HepG2 (cell line): ENCODE measurements around the gene PARP2. TPM values are rescaled to one million over a fixed set of nuclear protein-coding genes. Genes with fewer than 3 reads are reported as not detected.

Experiments used
- CHD2 ChIP-seq: IDR thresholded peaks from 2 replicates; pipeline ENCODE4 v1.6.1; 2011; ENCODE audit warnings: low read depth, low read length, improper control_type of control experiment
- CTCF ChIP-seq: sonication (generic); formaldehyde crosslinking; IDR thresholded peaks from 2 replicates; pipeline ENCODE4 v1.5.0; 2020; ENCODE audit warnings: mild to moderate bottlenecking, missing genetic modification reagents, moderate library complexity
- ELF4 ChIP-seq: sonication (generic); formaldehyde crosslinking; IDR thresholded peaks from 2 replicates; pipeline ENCODE4 v1.5.0; 2020; ENCODE audit warnings: missing genetic modification reagents, mild to moderate bottlenecking, moderate library complexity, borderline replicate concordance
- JUND ChIP-seq: sonication (generic); formaldehyde crosslinking; IDR thresholded peaks from 2 replicates; pipeline ENCODE4 v1.8.0; 2022; ENCODE audit warnings: mild to moderate bottlenecking, missing genetic modification reagents
- MBNL3 ChIP-seq: fragments of 250-450 bp; sonication (Bioruptor Pico); conservative IDR thresholded peaks from 2 replicates; pipeline ENCODE4 v1.8.0; 2022; ENCODE audit warnings: mild to moderate bottlenecking, inconsistent platforms
- MTA3 ChIP-seq: sonication (generic); formaldehyde crosslinking; IDR thresholded peaks from 2 replicates; pipeline ENCODE4 v1.4.0; 2020; ENCODE audit warnings: missing genetic modification reagents
- PREB ChIP-seq: sonication (generic); formaldehyde crosslinking; IDR thresholded peaks from 2 replicates; pipeline ENCODE4 v1.4.0; 2020; ENCODE audit warnings: missing genetic modification reagents
- RORA ChIP-seq: sonication (generic); formaldehyde crosslinking; IDR thresholded peaks from 2 replicates; pipeline ENCODE4 v1.5.0; 2020; ENCODE audit warnings: mild to moderate bottlenecking, missing genetic modification reagents, moderate library complexity
- SNAPC4 ChIP-seq: sonication (generic); formaldehyde crosslinking; IDR thresholded peaks from 2 replicates; pipeline ENCODE4 v1.4.0; 2020; ENCODE audit warnings: mild to moderate bottlenecking, missing genetic modification reagents
- ZBTB46 ChIP-seq: sonication (generic); formaldehyde crosslinking; IDR thresholded peaks from 2 replicates; pipeline ENCODE4 v1.4.0; 2020; ENCODE audit warnings: mild to moderate bottlenecking, missing genetic modification reagents, borderline replicate concordance
- ZFP41 ChIP-seq: sonication (generic); formaldehyde crosslinking; IDR thresholded peaks from 2 replicates; pipeline ENCODE4 v1.4.0; 2020; ENCODE audit warnings: mild to moderate bottlenecking, missing genetic modification reagents, borderline replicate concordance
- ZMAT5 ChIP-seq: sonication (generic); formaldehyde crosslinking; IDR thresholded peaks from 2 replicates; pipeline ENCODE4 v1.5.0; 2020; ENCODE audit warnings: mild to moderate bottlenecking, low read depth, missing genetic modification reagents, borderline replicate concordance
- ZNF556 ChIP-seq: sonication (generic); formaldehyde crosslinking; IDR thresholded peaks from 2 replicates; pipeline ENCODE4 v1.4.0; 2020; ENCODE audit warnings: mild to moderate bottlenecking, missing genetic modification reagents, borderline replicate concordance
- ZNF710 ChIP-seq: sonication (generic); formaldehyde crosslinking; IDR thresholded peaks from 2 replicates; pipeline ENCODE4 v1.5.0; 2020; ENCODE audit warnings: mild to moderate bottlenecking, missing genetic modification reagents, borderline replicate concordance
- polyA plus RNA-seq, 8 experiments: library from polyadenylated mRNA; depleted of rRNA in 3 of 8; stranded (reverse) in 7 of 8; unstranded in 1 of 8; fragments of >200 nt; fragmentation: Illumina TruSeq in 4 of 8; extraction: Trizol in 4 of 8; gene quantifications; 2 replicates each; pipeline versions ENCODE4 v1.2.1 to v1.2.3, GENCODE V29; 2011 to 2016; ENCODE audit warnings: low read depth in 4 of 8, missing spikeins in 1 of 8, mixed read lengths in 1 of 8; ENCODE audit not compliant: insufficient read depth in 1 of 8
- total RNA-seq, 5 experiments: library from RNA; depleted of rRNA; stranded (reverse); fragments of >200 nt; fragmentation: Illumina TruSeq; extraction: Trizol; gene quantifications; 2 replicates each; pipeline ENCODE4 v1.2.3, GENCODE V29; 2016; ENCODE audit warnings: low read depth in 1 of 5

The PARP2 gene
- total and polyA plus RNA-seq, 2 of the 13 experiments (the other 11 are each of a cell fraction or from before 2014, with no cell fraction given), result 37.3 to 38.4 TPM

- TF ChIP-seq CTCF, result no peak
- no peak for TF ChIP-seq JUND (CRISPR knock-in tag)
- no peak for TF ChIP-seq CHD2
- TF ChIP-seq ELF4 (CRISPR knock-in tag), result no peak
- TF ChIP-seq ZBTB46 (CRISPR knock-in tag), result no peak
- no peak for TF ChIP-seq SNAPC4 (CRISPR knock-in tag)
- TF ChIP-seq ZFP41 (CRISPR knock-in tag), result peak; percentile 86; the same call in 1 of the 2 replicates
- TF ChIP-seq RORA (CRISPR knock-in tag), result no peak
- TF ChIP-seq ZNF710 (CRISPR knock-in tag), result no peak
- no peak for TF ChIP-seq ZMAT5
- TF ChIP-seq ZNF556 (CRISPR knock-in tag), result 0 out of 2 replicates have a peak, but pooled peaks have one; percentile 32
- no peak for TF ChIP-seq MTA3 (CRISPR knock-in tag)
- TF ChIP-seq MBNL3 (CRISPR knock-in tag), result no peak
- no peak for TF ChIP-seq PREB (CRISPR knock-in tag)
These were observed 32.7 kb downstream of the PARP2 start (continued) for GRCh38 chr14:20376071-20376588.
